DND-41 (cell line): ENCODE measurements around the gene MORF4L1.
A peak's percentile ranks its signal among the peaks of the same experiment; 100 is the strongest.

ENCODE experiments used
- ATAC-seq: fragments of 200-7000 bp; cut with Tn5 transposase; 3 replicates; pipeline ENCODE4 v1.9.1; 2021; ENCODE audit warnings: low read depth; ENCODE audit not compliant: insufficient read depth
- DNase-seq: peaks from one replicate; pipeline ENCODE4 v3.0.0-alpha.2; 2020
- H2AFZ ChIP-seq: 2 replicates; pipeline ENCODE4 v1.6.0; 2012; ENCODE audit warnings: low read depth, low read length
- H3K27ac ChIP-seq: 2 replicates; pipeline ENCODE4 v1.5.1; 2012; ENCODE audit warnings: low read length, inconsistent platforms
- H3K27me3 ChIP-seq: fragments of 200-600 bp; sonication (generic); 2 replicates; pipeline ENCODE4 v1.6.0; 2012; ENCODE audit warnings: low read length, mild to moderate bottlenecking, inconsistent platforms; ENCODE audit not compliant: insufficient read depth, poor library complexity
- H3K36me3 ChIP-seq: 2 replicates; pipeline ENCODE4 v1.5.1; 2012; ENCODE audit warnings: low read length, inconsistent platforms; ENCODE audit not compliant: insufficient read depth
- H3K4me1 ChIP-seq: 2 replicates; pipeline ENCODE4 v1.5.1; 2012; ENCODE audit warnings: mild to moderate bottlenecking, low read length; ENCODE audit not compliant: insufficient read depth
- H3K4me2 ChIP-seq: 2 replicates; pipeline ENCODE4 v1.6.0; 2012; ENCODE audit warnings: mild to moderate bottlenecking, moderate library complexity, low read length, inconsistent platforms; ENCODE audit not compliant: insufficient read depth
- H3K4me3 ChIP-seq, 2 experiments: fragments of 200-600 bp in 1 of 2; shearing (Covaris generic) in 1 of 2; 2 replicates each; pipeline ENCODE4 v1.5.1; 2012 to 2016; ENCODE audit warnings: inconsistent platforms in 2 of 2, low read length in 2 of 2, mild to moderate bottlenecking in 2 of 2, low read depth in 1 of 2, moderate library complexity in 1 of 2
- H3K79me2 ChIP-seq: 2 replicates; pipeline ENCODE4 v1.6.0; 2012; ENCODE audit warnings: low read length, inconsistent platforms; ENCODE audit not compliant: insufficient read depth
- H3K9ac ChIP-seq: 2 replicates; pipeline ENCODE4 v1.6.0; 2012; ENCODE audit warnings: low read depth, mild to moderate bottlenecking, inconsistent platforms, low read length, moderate library complexity
- H3K9me3 ChIP-seq: 2 replicates; pipeline ENCODE4 v1.5.1; 2012; ENCODE audit warnings: low read length, moderate library complexity, mild to moderate bottlenecking, inconsistent platforms; ENCODE audit not compliant: insufficient read depth, severe bottlenecking
- H4K20me1 ChIP-seq: 2 replicates; pipeline ENCODE4 v1.6.0; 2012; ENCODE audit warnings: low read length; ENCODE audit not compliant: insufficient read depth
- CTCF ChIP-seq: IDR thresholded peaks from 2 replicates; pipeline ENCODE4 v1.5.1; 2012; ENCODE audit warnings: borderline replicate concordance, low read length, moderate library complexity, mild to moderate bottlenecking; ENCODE audit not compliant: poor library complexity, severe bottlenecking; ENCODE audit errors: extremely low read depth
- EZH2 ChIP-seq: IDR thresholded peaks from 3 replicates; pipeline ENCODE4 v1.6.1; 2012; ENCODE audit warnings: borderline replicate concordance, low read depth, mild to moderate bottlenecking, moderate library complexity, low read length, inconsistent platforms; ENCODE audit not compliant: severe bottlenecking

The MORF4L1 gene

GRCh38 chr15:78904599-78905358 is 32.1 kb downstream of the MORF4L1 start:
- Histone ChIP-seq H3K79me2 (peaks cover 3% of the 10 kb centered on the region; the same call in 1 of the 2 replicates), H3K9ac (no peak overlapping the region), H3K9me3 (no peaks in the 10 kb centered on the region), H3K4me1 (no peaks in the 10 kb centered on the region), H4K20me1 (peaks cover 3% of the 10 kb centered on the region), H2AFZ (no peak overlapping the region), H3K27me3 (no peaks in the 10 kb centered on the region), H3K36me3 (peaks cover 92% of the 10 kb centered on the region), H3K27ac (no peak overlapping the region), H3K4me2 (no peak overlapping the region), H3K4me3 (no peak overlapping the region)
- no peak for ATAC-seq
- no peak for DNase-seq
- no peak for TF ChIP-seq CTCF
- TF ChIP-seq EZH2: no peak

- no peak for TF ChIP-seq CTCF
- TF ChIP-seq EZH2: no peak
- no peaks in the 10 kb centered on the region; the same call in 1 of the 2 replicates for H3K79me2 ChIP-seq
- no peak overlapping the region for H3K9ac ChIP-seq
- no peak for ATAC-seq
- no peaks in the 10 kb centered on the region for H3K9me3 ChIP-seq
- H3K4me1 ChIP-seq: no peaks in the 10 kb centered on the region
- H2AFZ ChIP-seq: no peak overlapping the region
- H3K27me3 ChIP-seq: no peaks in the 10 kb centered on the region
- no peak overlapping the region for H3K4me2 ChIP-seq
- H3K27ac ChIP-seq: no peak overlapping the region
- H3K4me3 ChIP-seq: no peak overlapping the region
- H4K20me1 ChIP-seq: peaks cover 8% of the 10 kb centered on the region
- DNase-seq: no peak
- H3K36me3 ChIP-seq: peaks cover 90% of the 10 kb centered on the region
Measured at GRCh38 chr15:78906316-78906620, 33.6 kb downstream of the MORF4L1 start.

- H3K4me2 ChIP-seq: no peak overlapping the region
- H4K20me1 ChIP-seq: peaks cover 12% of the 10 kb centered on the region
- H3K4me1 ChIP-seq: no peaks in the 10 kb centered on the region
- H3K79me2 ChIP-seq: no peaks in the 10 kb centered on the region; the same call in 1 of the 2 replicates
- no peaks in the 10 kb centered on the region for H3K27me3 ChIP-seq
- H3K9ac ChIP-seq: no peak overlapping the region
- H3K36me3 ChIP-seq: peaks cover 90% of the 10 kb centered on the region
- DNase-seq (peak; percentile 26), ATAC-seq (peak; percentile 31; the same call in 2 of the 3 replicates)
- TF ChIP-seq EZH2 (no peak), CTCF (peak; percentile 51)
- H3K4me3 ChIP-seq: no peak overlapping the region
- no peaks in the 10 kb centered on the region for H3K9me3 ChIP-seq
- no peak overlapping the region for H3K27ac ChIP-seq
- H2AFZ ChIP-seq: no peak overlapping the region
Measured at GRCh38 chr15:78907577-78907976, 34.9 kb downstream of the MORF4L1 start.
